ENCODE measurements around the gene ITIH3. TPM values are rescaled to one million over a fixed set of nuclear protein-coding genes. Genes with fewer than 3 reads are reported as not detected.

The ITIH3 gene
- total and polyA plus RNA-seq, 2 of the 8 experiments (the other 6 are each of a cell fraction or from before 2014, with no cell fraction given) = not detected

DNA sequence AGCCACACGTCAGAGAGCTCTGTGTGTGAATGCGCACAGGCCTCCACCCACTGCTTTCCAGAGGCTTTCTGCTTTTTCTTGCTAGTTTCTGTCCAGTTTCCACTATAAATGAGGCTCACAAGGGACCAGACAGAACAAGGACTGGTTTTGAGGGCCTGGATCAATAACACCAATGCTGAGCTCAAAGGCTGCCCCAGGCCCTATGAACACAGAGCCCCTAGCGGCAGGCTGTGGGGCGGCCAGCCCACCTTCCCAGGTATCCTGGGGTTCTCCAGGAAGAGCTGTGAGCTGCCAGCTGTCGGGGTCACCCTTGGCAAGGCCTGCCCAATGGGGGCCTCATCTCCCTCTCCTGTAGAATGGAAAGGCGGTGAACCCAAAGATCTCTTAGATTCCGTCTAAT is 2.2 kb upstream of the ITIH3 start:
- DNase-seq (ENCODE audit: low read depth in 1 of 2, low spot score in 2 of 2) (peak in 1 of 2 experiments; percentile 69), FAIRE-seq (no peak)
- Histone ChIP-seq H3K79me1 (ENCODE audit: low read depth, low read length) (no peaks in the 10 kb centered on the region), H3K36me3 (ENCODE audit: control insufficient read depth in 2 of 4, insufficient read depth in 4 of 4, low read length in 3 of 4) (no peaks in the 10 kb centered on the region), H3K9me3 (ENCODE audit: insufficient read depth in 2 of 2, low read depth in 1 of 2, low read length in 1 of 2) (no peaks in the 10 kb centered on the region), H3K27ac (ENCODE audit: low read depth, low read length) (no peak overlapping the region), H4K5ac (ENCODE audit: insufficient read length, low read depth, low read length) (no peak overlapping the region), H2AFZ (ENCODE audit: low read length) (peak overlapping the region; percentile 73), H3K4ac (replicated peaks; ENCODE audit: insufficient read length, low read depth, low read length) (no peak overlapping the region), H4K91ac (replicated peaks; ENCODE audit: insufficient read length, low read length) (no peak overlapping the region), H3K27me3 (replicated peaks in 1 of 4; ENCODE audit: control insufficient read depth in 3 of 4, extremely low read depth in 1 of 4, insufficient read depth in 3 of 4, low read length in 3 of 4) (no peaks in the 10 kb centered on the region), H3K4me3 (ENCODE audit: extremely low read depth in 1 of 4, insufficient read depth in 2 of 4, low read depth in 3 of 4, low read length in 4 of 4) (no peak overlapping the region), H2BK5ac (ENCODE audit: low read depth, low read length) (no peak overlapping the region), H3K18ac (ENCODE audit: extremely low read depth, low read length) (no peak overlapping the region), H3K14ac (ENCODE audit: insufficient read length) (no peak overlapping the region), H2AK5ac (ENCODE audit: low read depth, low read length) (no peak overlapping the region), H3K23me2 (ENCODE audit: low read depth, low read length) (no peaks in the 10 kb centered on the region), H4K8ac (ENCODE audit: extremely low read depth, insufficient read depth, low read length) (no peak overlapping the region), H2BK120ac (replicated peaks; ENCODE audit: low read depth, low read length) (no peak overlapping the region), H3K4me2 (ENCODE audit: insufficient read depth in 1 of 2, low read depth in 2 of 2, low read length in 2 of 2) (no peak overlapping the region), H3K56ac (replicated peaks; ENCODE audit: insufficient read length, low read depth, low read length) (no peak overlapping the region), H2BK12ac (ENCODE audit: low read depth, low read length) (0 out of 2 replicates have a peak overlapping the region, but pooled peaks have one; percentile 39), H3K23ac (ENCODE audit: insufficient read length) (no peak overlapping the region), H2BK15ac (ENCODE audit: low read length) (no peak overlapping the region), H3K4me1 (replicated peaks in 1 of 4; ENCODE audit: control insufficient read depth in 3 of 4, insufficient read depth in 4 of 4, low read length in 3 of 4) (no peaks in the 10 kb centered on the region), H4K20me1 (replicated peaks in 1 of 2; ENCODE audit: control insufficient read depth in 1 of 2, insufficient read depth in 2 of 2, low read length in 2 of 2) (peaks cover 0 to under 1% of the 10 kb centered on the region in 2 experiments), H3K9ac (replicated peaks in 1 of 4; ENCODE audit: extremely low read depth in 1 of 4, low read depth in 3 of 4, low read length in 3 of 4) (no peak overlapping the region), H3K79me2 (ENCODE audit: control insufficient read depth in 1 of 2, insufficient read depth in 2 of 2, low read length in 2 of 2) (no peaks in the 10 kb centered on the region), H2BK20ac (ENCODE audit: low read length) (no peak overlapping the region)
- ChIA-PET CTCF (ENCODE audit: partially characterized antibody) (interaction anchor here (0.6 to 3.8 kb wide), 38 partner anchors 9 to 370 kb away, joined by 3 to 33 read pairs (median 5); partner anchors contain the start of genes ITIH1 and NEK4), POLR2A (ENCODE audit: partially characterized antibody) (interaction anchor here (0.9 to 2.5 kb wide), 3 partner anchors 9 to 21 kb away, joined by 4 to 10 read pairs (median 5); partner anchors contain the start of gene NEK4)
- WGBS, 2 experiments (ENCODE audit: extremely low coverage in 1 of 2, insufficient coverage in 1 of 2, insufficient read length in 1 of 2, insufficient replicate concordance in 2 of 2, low coverage in 1 of 2, low lambda C conversion rate in 2 of 2, missing lambda C conversion rate in 1 of 2) = 68% methylated on average over 7 of the region's 7 CpGs; no CpG with 5 or more reads in 1 of the 2 experiments
- TF ChIP-seq JUND (IDR thresholded peaks at IDR 0.05; ENCODE audit: low read length) = no peak
- TF ChIP-seq CTBP2 (IDR thresholded peaks at IDR 0.05; ENCODE audit: borderline replicate concordance, insufficient read depth, insufficient read length, low read length) = no peak
- TF ChIP-seq RAD21 (IDR thresholded peaks at IDR 0.05 in 1 of 2, conservative IDR thresholded peaks at IDR 0.05 in 1 of 2; ENCODE audit: low read depth in 2 of 2, low read length in 2 of 2) = peak; percentile 34 to 54; a peak in 3 of 4 replicates
- TF ChIP-seq NRF1 (IDR thresholded peaks at IDR 0.05; ENCODE audit: low read depth, low read length) = no peak
- no peak for TF ChIP-seq TAF1 (IDR thresholded peaks at IDR 0.05; ENCODE audit: low read depth, low read length)
- no peak for TF ChIP-seq CBX5 (IDR thresholded peaks at IDR 0.05; ENCODE audit: low read depth, low read length)
- TF ChIP-seq, protein P1, sequence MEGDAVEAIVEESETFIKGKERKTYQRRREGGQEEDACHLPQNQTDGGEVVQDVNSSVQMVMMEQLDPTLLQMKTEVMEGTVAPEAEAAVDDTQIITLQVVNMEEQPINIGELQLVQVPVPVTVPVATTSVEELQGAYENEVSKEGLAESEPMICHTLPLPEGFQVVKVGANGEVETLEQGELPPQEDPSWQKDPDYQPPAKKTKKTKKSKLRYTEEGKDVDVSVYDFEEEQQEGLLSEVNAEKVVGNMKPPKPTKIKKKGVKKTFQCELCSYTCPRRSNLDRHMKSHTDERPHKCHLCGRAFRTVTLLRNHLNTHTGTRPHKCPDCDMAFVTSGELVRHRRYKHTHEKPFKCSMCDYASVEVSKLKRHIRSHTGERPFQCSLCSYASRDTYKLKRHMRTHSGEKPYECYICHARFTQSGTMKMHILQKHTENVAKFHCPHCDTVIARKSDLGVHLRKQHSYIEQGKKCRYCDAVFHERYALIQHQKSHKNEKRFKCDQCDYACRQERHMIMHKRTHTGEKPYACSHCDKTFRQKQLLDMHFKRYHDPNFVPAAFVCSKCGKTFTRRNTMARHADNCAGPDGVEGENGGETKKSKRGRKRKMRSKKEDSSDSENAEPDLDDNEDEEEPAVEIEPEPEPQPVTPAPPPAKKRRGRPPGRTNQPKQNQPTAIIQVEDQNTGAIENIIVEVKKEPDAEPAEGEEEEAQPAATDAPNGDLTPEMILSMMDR (IDR thresholded peaks at IDR 0.05; ENCODE audit: control extremely low read depth in 1 of 3, insufficient read depth in 1 of 3, low read depth in 1 of 3, low read length in 3 of 3) = peak in 2 of 3 experiments; percentile 66 to 78; a peak in 3 of 4 replicates
- TF ChIP-seq YY1 (IDR thresholded peaks at IDR 0.05; ENCODE audit: low read depth, low read length) = no peak
- TF ChIP-seq, protein P2, sequence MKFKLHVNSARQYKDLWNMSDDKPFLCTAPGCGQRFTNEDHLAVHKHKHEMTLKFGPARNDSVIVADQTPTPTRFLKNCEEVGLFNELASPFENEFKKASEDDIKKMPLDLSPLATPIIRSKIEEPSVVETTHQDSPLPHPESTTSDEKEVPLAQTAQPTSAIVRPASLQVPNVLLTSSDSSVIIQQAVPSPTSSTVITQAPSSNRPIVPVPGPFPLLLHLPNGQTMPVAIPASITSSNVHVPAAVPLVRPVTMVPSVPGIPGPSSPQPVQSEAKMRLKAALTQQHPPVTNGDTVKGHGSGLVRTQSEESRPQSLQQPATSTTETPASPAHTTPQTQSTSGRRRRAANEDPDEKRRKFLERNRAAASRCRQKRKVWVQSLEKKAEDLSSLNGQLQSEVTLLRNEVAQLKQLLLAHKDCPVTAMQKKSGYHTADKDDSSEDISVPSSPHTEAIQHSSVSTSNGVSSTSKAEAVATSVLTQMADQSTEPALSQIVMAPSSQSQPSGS (IDR thresholded peaks at IDR 0.05; ENCODE audit: low read length) = no peak
